Transverse colon (tissue), 4 donors: Measurements from ENCODE around the gene INPP5F. TPM values are rescaled to one million over a fixed set of nuclear protein-coding genes. Genes with fewer than 3 reads are reported as not detected.

Source experiments
- DNase-seq: peaks from one replicate; pipeline ENCODE4 v3.0.0-alpha.2; 2019
- H3K27ac ChIP-seq, 4 donors: fragments of 200-600 bp; sonication (generic); 2 replicates each; pipeline ENCODE4 v1.5.1; 2016 to 2018; ENCODE audit warnings: inconsistent platforms in 4 of 4
- H3K27me3 ChIP-seq: fragments of 200-600 bp; sonication (generic); 2 replicates; pipeline ENCODE4 v1.5.1; 2017; ENCODE audit warnings: inconsistent platforms
- H3K36me3 ChIP-seq, 4 donors: fragments of 200-600 bp; sonication (generic); 2 replicates each; pipeline ENCODE4 v1.5.1; 2017 to 2019; ENCODE audit warnings: inconsistent platforms in 4 of 4
- H3K4me1 ChIP-seq, 4 donors: fragments of 200-600 bp; sonication (generic); 2 replicates each; pipeline ENCODE4 v1.5.1; 2017 to 2020; ENCODE audit warnings: inconsistent platforms in 4 of 4
- H3K4me3 ChIP-seq, 4 donors: fragments of 200-600 bp; sonication (generic); 1 replicate in 1 of 4; 2 replicates in 3 of 4; pipeline versions ENCODE4 v1.5.1 to v1.6.1; 2017 to 2019; ENCODE audit warnings: inconsistent platforms in 4 of 4
- H3K9me3 ChIP-seq, 2 donors: fragments of 200-600 bp; sonication (generic); 2 replicates each; pipeline ENCODE4 v1.5.1; 2017 to 2019; ENCODE audit warnings: inconsistent platforms in 2 of 2
- CTCF ChIP-seq, 5 experiments: fragments of 200-600 bp in 3 of 5; fragments of 450-650 bp in 2 of 5; sonication (generic) in 3 of 5; IDR thresholded peaks; 1 replicate in 2 of 5; 2 replicates in 3 of 5; pipeline ENCODE4 v1.5.1; 2016 to 2017; ENCODE audit warnings: antibody characterized with exemption in 5 of 5, inconsistent platforms in 3 of 5, mild to moderate bottlenecking in 2 of 5, moderate library complexity in 1 of 5
- EP300 ChIP-seq: sonication (generic); formaldehyde crosslinking; IDR thresholded peaks from one replicate; pipeline ENCODE4 v1.6.1; 2017; ENCODE audit warnings: antibody characterized with exemption, low read depth
- POLR2A ChIP-seq: fragments of 450-650 bp; IDR thresholded peaks from one replicate; pipeline ENCODE4 v1.6.1; 2016; ENCODE audit warnings: antibody characterized with exemption, mild to moderate bottlenecking, moderate library complexity
- POLR2AphosphoS5 ChIP-seq, 3 donors: sonication (generic); formaldehyde crosslinking; IDR thresholded peaks; one replicate each; pipeline ENCODE4 v1.6.1; 2016; ENCODE audit warnings: antibody characterized with exemption in 3 of 3
- WGBS, 2 donors: methylation state at CpG; one replicate each; pipeline ENCODE4 v1.1.5; 2018; ENCODE audit warnings: low coverage in 1 of 2; 5-methylcytosine and 5-hydroxymethylcytosine counted together
- in situ Hi-C, 4 donors: fragments of 200-750 bp; cut with MboI; loops; one replicate each; pipeline versions ENCODE4 v1.15.0 to v1.15.1; 2017; ENCODE audit warnings: low sequenced_read_pairs in 3 of 4, low pct_ligation_motif_present in 1 of 4, low pct_unique_long_range_greater_than_20kb in 1 of 4
- intact Hi-C: fragments of 100-400 bp; cut with DNase I; formaldehyde crosslinking; loops from one replicate; pipeline ENCODE4 v1.15.1; 2023; ENCODE audit warnings: low total_unique reads
- total RNA-seq, 4 donors: library from RNA; depleted of rRNA; stranded (reverse); fragments of >200 nt; gene quantifications; one replicate each; pipeline ENCODE4 v1.1.0, GENCODE V29; 2016

Gene INPP5F
- total RNA-seq, 4 donors from 2014 or later = 11.6 to 24.6 (median 16.6) TPM

DNA sequence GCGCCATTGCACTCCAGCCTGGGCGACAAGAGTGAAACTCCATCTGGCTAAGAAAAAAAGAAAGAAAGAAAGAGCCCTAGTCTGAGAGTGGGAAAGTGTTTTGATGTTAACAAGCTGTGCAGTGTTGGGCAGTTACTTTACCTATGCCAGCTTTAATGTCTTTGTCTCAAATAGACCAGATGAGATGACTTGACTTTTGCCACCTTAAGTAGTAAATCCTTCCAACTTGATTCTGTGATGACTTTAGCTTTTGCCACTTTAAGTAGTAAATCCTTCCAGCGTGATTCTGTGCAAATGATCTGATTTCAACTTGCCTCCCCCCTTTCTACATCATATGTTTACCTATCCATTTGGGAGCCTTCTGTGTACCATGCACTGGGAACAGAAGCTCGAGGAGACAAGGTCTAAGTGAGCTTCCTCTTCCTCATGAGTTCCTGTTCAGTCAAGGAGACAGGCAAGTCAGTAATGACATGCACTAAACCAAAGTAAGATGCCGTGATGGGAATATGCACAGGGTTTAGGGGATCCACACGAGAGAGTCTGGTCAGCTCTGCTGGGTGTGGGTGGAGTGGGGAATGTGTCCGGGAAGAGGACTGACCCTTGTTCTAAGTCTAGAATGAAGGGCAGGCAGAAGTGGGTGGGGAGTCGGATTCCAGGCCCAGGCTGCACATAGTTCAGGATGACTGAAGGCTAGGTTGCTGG lies 17.2 kb downstream of the INPP5F start:
- intact Hi-C loops = loop anchor here (10.0 kb wide), 2 partner anchors 72 to 112 kb away; no protein-coding TSS in a partner anchor
- H3K36me3 ChIP-seq = no peaks in the 10 kb centered on the region
- no peak overlapping the region for H3K27ac ChIP-seq
- H3K4me1 ChIP-seq = peaks cover 3 to 13% (median 7%) of the 10 kb centered on the region in 4 donors
- H3K9me3 ChIP-seq = no peaks in the 10 kb centered on the region
- H3K4me3 ChIP-seq = no peak overlapping the region
- H3K27me3 ChIP-seq = no peaks in the 10 kb centered on the region
- peak; percentile 20 for DNase-seq
- peak in 1 of 3 donors; percentile 12 for TF ChIP-seq POLR2AphosphoS5 (IDR thresholded peaks at IDR 0.05)
- no peak for TF ChIP-seq EP300
- in situ Hi-C loops = loop anchor here in 1 of 4 donors (10.0 kb wide), 1 partner anchor 112 kb away; no protein-coding TSS in a partner anchor
- 53 to 61% methylated on average over 3 to 8 of the region's 8 CpGs for WGBS, 2 donors

- no peak overlapping the region for H3K4me3 ChIP-seq
- in situ Hi-C loops = loop anchor here in 1 of 4 donors (10.0 kb wide), 1 partner anchor 107 kb away; no protein-coding TSS in a partner anchor
These were observed 22.1 kb downstream of the INPP5F start for GRCh38 chr10:119747940-119748339.

GRCh38 chr10:119748871-119749270 lies 23.0 kb downstream of the INPP5F start:
- in situ Hi-C loops (loop anchor here in 1 of 4 donors (10.0 kb wide), 1 partner anchor 106 kb away; no protein-coding TSS in a partner anchor), intact Hi-C loops (loop anchor here (10.0 kb wide), 2 partner anchors 66 to 106 kb away; no protein-coding TSS in a partner anchor)
- H3K4me3 ChIP-seq = no peak overlapping the region
- 87% methylated on average over 9 of the region's 12 CpGs; no CpG with 5 or more reads in 1 of the 2 donors for WGBS, 2 donors
- no peaks in the 10 kb centered on the region for H3K36me3 ChIP-seq
- no peak overlapping the region for H3K27ac ChIP-seq
- H3K27me3 ChIP-seq = no peaks in the 10 kb centered on the region
- H3K4me1 ChIP-seq = no peaks in the 10 kb centered on the region
- DNase-seq = no peak
- TF ChIP-seq POLR2AphosphoS5 (IDR thresholded peaks at IDR 0.05) = no peak
- no peak for TF ChIP-seq CTCF (IDR thresholded peaks at IDR 0.05)
- TF ChIP-seq EP300 = no peak
- TF ChIP-seq POLR2A = no peak
- no peaks in the 10 kb centered on the region for H3K9me3 ChIP-seq

More at GRCh38 chr10:119747940-119748339, 22.1 kb downstream of the INPP5F start:
- no peaks in the 10 kb centered on the region for H3K9me3 ChIP-seq
- WGBS, 2 donors = 90 to 96% methylated on average over 2 to 10 of the region's 12 CpGs
- H3K4me1 ChIP-seq = peaks cover 0 to 7% (median 3%) of the 10 kb centered on the region in 4 donors
- no peaks in the 10 kb centered on the region for H3K36me3 ChIP-seq
- H3K27ac ChIP-seq = no peak overlapping the region
- no peaks in the 10 kb centered on the region for H3K27me3 ChIP-seq
- intact Hi-C loops = loop anchor here (10.0 kb wide), 2 partner anchors 67 to 107 kb away; no protein-coding TSS in a partner anchor
- TF ChIP-seq EP300 = no peak
- TF ChIP-seq POLR2A = no peak
- TF ChIP-seq POLR2AphosphoS5 (IDR thresholded peaks at IDR 0.05) = no peak
- no peak for TF ChIP-seq CTCF (IDR thresholded peaks at IDR 0.05)
- DNase-seq = no peak

GRCh38 chr10:119749455-119749854 lies 23.6 kb downstream of the INPP5F start:
- in situ Hi-C loops = loop anchor here in 1 of 4 donors (10.0 kb wide), 1 partner anchor 105 kb away; no protein-coding TSS in a partner anchor
- no peak overlapping the region for H3K27ac ChIP-seq
- H3K36me3 ChIP-seq = no peaks in the 10 kb centered on the region
- intact Hi-C loops = loop anchor here (10.0 kb wide), 2 partner anchors 65 to 105 kb away; no protein-coding TSS in a partner anchor
- no peaks in the 10 kb centered on the region for H3K9me3 ChIP-seq
- TF ChIP-seq CTCF (IDR thresholded peaks at IDR 0.05) = no peak
- TF ChIP-seq EP300 = no peak
- no peak for TF ChIP-seq POLR2AphosphoS5 (IDR thresholded peaks at IDR 0.05)
- TF ChIP-seq POLR2A = no peak
- no peak overlapping the region for H3K4me3 ChIP-seq
- DNase-seq = no peak
- H3K27me3 ChIP-seq = no peaks in the 10 kb centered on the region
- H3K4me1 ChIP-seq = no peaks in the 10 kb centered on the region
- WGBS, 2 donors = 94 to 100% methylated on average over 4 to 7 of the region's 7 CpGs
